ENCODE data around the gene ISG20L2. TPM values are rescaled to one million over a fixed set of nuclear protein-coding genes. Genes with fewer than 3 reads are reported as not detected.

ISG20L2 gene
- total and polyA plus RNA-seq, 7 donors, result 12.0 to 23.4 (median 17.0) TPM

- intact Hi-C loops (cut with DNase I), result no loop called here
- Histone ChIP-seq H3K27ac (peak overlapping the region; percentile 42 to 79 (median 72)), H3K27me3 (peaks cover 5 to 38% (median 15%) of the 10 kb centered on the region in 3 donors), H3K4me1 (peaks cover 0 to 43% (median 33%) of the 10 kb centered on the region in 4 donors), H3K4me3 (peak overlapping the region; percentile 10 to 53 (median 44)), H3K36me3 (no peaks in the 10 kb centered on the region), H3K9me3 (no peaks in the 10 kb centered on the region)
- 72 to 76% methylated on average over 18 of the region's 18 CpGs for WGBS, 2 donors
- TF ChIP-seq POLR2AphosphoS5 (IDR thresholded peaks at IDR 0.05) (peak in 1 of 4 donors; percentile 28), EP300 (IDR thresholded peaks at IDR 0.05) (no peak)
- no peak for DNase-seq
Observed at GRCh38 chr1:156675210-156676113, 53.1 kb downstream of the ISG20L2 start.

- no peak for DNase-seq
- TF ChIP-seq POLR2A (IDR thresholded peaks at IDR 0.05) (no peak), CTCF (IDR thresholded peaks at IDR 0.05) (no peak), EP300 (IDR thresholded peaks at IDR 0.05) (no peak), POLR2AphosphoS5 (IDR thresholded peaks at IDR 0.05) (no peak)
- no peaks in the 10 kb centered on the region for H3K9me3 ChIP-seq
- intact Hi-C loops (cut with DNase I), result no loop called here
- H3K4me1 ChIP-seq, result peaks cover 0 to 58% (median 47%) of the 10 kb centered on the region in 4 donors
- no peak overlapping the region for H3K4me3 ChIP-seq
- no peaks in the 10 kb centered on the region for H3K36me3 ChIP-seq
- peak overlapping the region; percentile 33 to 79 (median 72) for H3K27ac ChIP-seq
- 64 to 69% methylated on average over 8 of the region's 8 CpGs for WGBS, 2 donors
- peaks cover 5 to 25% (median 15%) of the 10 kb centered on the region in 3 donors for H3K27me3 ChIP-seq
Observed at GRCh38 chr1:156673387-156674121, 55.0 kb downstream of the ISG20L2 start.

Other genes with a start within 250 kb of the ISG20L2 start
- 10 to 100 TPM; 39.8 to 61.6 (median 53.2) TPM for gene MEF2D, start 228.0 kb downstream of the ISG20L2 start, total RNA-seq
- 10 to 100 TPM; 13.2 to 31.2 (median 22.9) TPM for gene MEF2D, start 228.0 kb downstream of the ISG20L2 start, polyA plus RNA-seq
- gene IQGAP3, start 156.2 kb downstream of the ISG20L2 start, total RNA-seq, result under 1 TPM in 3 of 4 donors, not detected in 1; 0.55 to 0.81 (median 0.71) TPM
- 10 to 100 TPM in 1 of 3 donors, under 1 TPM in 2; 0.60 to 11.2 (median 0.92) TPM for gene IQGAP3, start 156.2 kb downstream of the ISG20L2 start, polyA plus RNA-seq
- not detected for gene TTC24, start 149.0 kb downstream of the ISG20L2 start, total RNA-seq
- gene TTC24, start 149.0 kb downstream of the ISG20L2 start, polyA plus RNA-seq, result 1 to 10 TPM in 1 of 3 donors, not detected in 2; 2.6 TPM
- gene NAXE, start 137.0 kb downstream of the ISG20L2 start, total RNA-seq, result 100 to 1,000 TPM in 1 of 4 donors, 10 to 100 TPM in 3; 59.3 to 113 (median 67.2) TPM
- 10 to 100 TPM; 80.8 to 91.6 (median 84.1) TPM for gene NAXE, start 137.0 kb downstream of the ISG20L2 start, polyA plus RNA-seq
- gene GPATCH4, start 127.3 kb downstream of the ISG20L2 start, total RNA-seq, result 10 to 100 TPM; 12.2 to 22.9 (median 17.3) TPM
- gene GPATCH4, start 127.3 kb downstream of the ISG20L2 start, polyA plus RNA-seq, result 10 to 100 TPM; 10.2 to 32.9 (median 18.0) TPM
- gene HAPLN2, start 109.4 kb downstream of the ISG20L2 start, total RNA-seq, result 1 to 10 TPM in 1 of 4 donors, under 1 TPM in 1, not detected in 2; 0.71 to 1.2 TPM
- under 1 TPM in 1 of 3 donors, not detected in 2; 0.10 TPM for gene HAPLN2, start 109.4 kb downstream of the ISG20L2 start, polyA plus RNA-seq
- 1 to 10 TPM in 3 of 4 donors, not detected in 1; 2.0 to 2.9 (median 2.3) TPM for gene BCAN, start 86.6 kb downstream of the ISG20L2 start, total RNA-seq
- gene BCAN, start 86.6 kb downstream of the ISG20L2 start, polyA plus RNA-seq, result under 1 TPM in 1 of 3 donors, not detected in 2; 0.12 TPM
- gene NES, start 51.4 kb downstream of the ISG20L2 start, total RNA-seq, result 10 to 100 TPM in 2 of 4 donors, 1 to 10 TPM in 2; 7.1 to 21.0 (median 10.4) TPM
- 1 to 10 TPM in 2 of 3 donors, under 1 TPM in 1; 0.60 to 6.9 (median 1.8) TPM for gene NES, start 51.4 kb downstream of the ISG20L2 start, polyA plus RNA-seq
- gene CRABP2, start 23.2 kb downstream of the ISG20L2 start, total RNA-seq, result 1 to 10 TPM; 3.1 to 7.8 (median 5.4) TPM
- 1 to 10 TPM in 1 of 3 donors, not detected in 2; 4.9 TPM for gene CRABP2, start 23.2 kb downstream of the ISG20L2 start, polyA plus RNA-seq
- 10 to 100 TPM; 11.8 to 21.6 (median 13.7) TPM for gene METTL25B, start 297 bp downstream of the ISG20L2 start, total RNA-seq
- 10 to 100 TPM; 19.0 to 33.1 (median 22.8) TPM for gene METTL25B, start 297 bp downstream of the ISG20L2 start, polyA plus RNA-seq
- gene MRPL24, start 12.3 kb upstream of the ISG20L2 start, total RNA-seq, result 10 to 100 TPM; 53.0 to 68.5 (median 59.7) TPM
- 10 to 100 TPM; 72.7 to 81.1 (median 81.0) TPM for gene MRPL24, start 12.3 kb upstream of the ISG20L2 start, polyA plus RNA-seq
- 100 to 1,000 TPM; 108 to 128 (median 116) TPM for gene HDGF, start 22.9 kb upstream of the ISG20L2 start, total RNA-seq
- gene HDGF, start 22.9 kb upstream of the ISG20L2 start, polyA plus RNA-seq, result 100 to 1,000 TPM; 156 to 297 (median 202) TPM
- 10 to 100 TPM; 27.5 to 34.1 (median 32.4) TPM for gene PRCC, start 38.8 kb upstream of the ISG20L2 start, total RNA-seq
- gene PRCC, start 38.8 kb upstream of the ISG20L2 start, polyA plus RNA-seq, result 10 to 100 TPM; 42.0 to 49.7 (median 48.3) TPM
- 1 to 10 TPM; 1.5 to 8.2 (median 4.3) TPM for gene SH2D2A, start 88.1 kb upstream of the ISG20L2 start, total RNA-seq
- 1 to 10 TPM in 2 of 3 donors, under 1 TPM in 1; 0.69 to 7.9 (median 1.2) TPM for gene SH2D2A, start 88.1 kb upstream of the ISG20L2 start, polyA plus RNA-seq
- not detected for gene INSRR, start 130.4 kb upstream of the ISG20L2 start, total RNA-seq
- gene INSRR, start 130.4 kb upstream of the ISG20L2 start, polyA plus RNA-seq, result under 1 TPM in 1 of 3 donors, not detected in 2; 0.06 TPM
- gene NTRK1, start 132.1 kb upstream of the ISG20L2 start, total RNA-seq, result 1 to 10 TPM; 1.5 to 4.9 (median 3.6) TPM
- under 1 TPM in 2 of 3 donors, not detected in 1; 0.42 to 0.60 TPM for gene NTRK1, start 132.1 kb upstream of the ISG20L2 start, polyA plus RNA-seq
- 1 to 10 TPM; 3.6 to 8.3 (median 5.6) TPM for gene PEAR1, start 165.0 kb upstream of the ISG20L2 start, total RNA-seq
- 1 to 10 TPM in 1 of 3 donors, under 1 TPM in 2; under 0.01 to 3.8 (median 0.69) TPM for gene PEAR1, start 165.0 kb upstream of the ISG20L2 start, polyA plus RNA-seq
- gene LRRC71, start 191.9 kb upstream of the ISG20L2 start, total RNA-seq, result not detected
- under 1 TPM in 1 of 3 donors, not detected in 2; 0.07 TPM for gene LRRC71, start 191.9 kb upstream of the ISG20L2 start, polyA plus RNA-seq